ENCODE results near the gene ZDHHC11B.

ZDHHC11B gene

GRCh38 chr5:759781-760362 lies 24.7 kb downstream of the ZDHHC11B start:
- H3K4me3 ChIP-seq (ENCODE audit: low read length, poor library complexity, severe bottlenecking): no peak overlapping the region
- H3K27me3 ChIP-seq (ENCODE audit: insufficient read depth, low read length, poor library complexity, severe bottlenecking): no peaks in the 10 kb centered on the region
- H2AFZ ChIP-seq (ENCODE audit: low read length): no peak overlapping the region
- H3K79me2 ChIP-seq (ENCODE audit: insufficient read depth, low read length): no peaks in the 10 kb centered on the region
- no peaks in the 10 kb centered on the region for H3F3A ChIP-seq (ENCODE audit: low read depth)
- no peaks in the 10 kb centered on the region for H3K36me3 ChIP-seq (ENCODE audit: insufficient read depth, low read length)
- H3K9me2 ChIP-seq (replicated peaks; ENCODE audit: low read depth, low read length): no peaks in the 10 kb centered on the region
- no peak for TF ChIP-seq CTCF (conservative IDR thresholded peaks at IDR 0.05; ENCODE audit: low read length)
- TF ChIP-seq EZH2phosphoT487 (IDR thresholded peaks at IDR 0.05; ENCODE audit: borderline replicate concordance): no peak
- no peaks in the 10 kb centered on the region for H3K4me1 ChIP-seq (ENCODE audit: insufficient read depth, low read length, poor library complexity, severe bottlenecking)
- H3K9me3 ChIP-seq (ENCODE audit: insufficient read depth, low read depth, low read length): no peaks in the 10 kb centered on the region; the same call in 1 of the 2 replicates
- H3K4me2 ChIP-seq (ENCODE audit: low read depth, low read length, poor library complexity, severe bottlenecking): no peak overlapping the region
- H3K9ac ChIP-seq (ENCODE audit: low read depth, low read length, poor library complexity, severe bottlenecking): no peak overlapping the region
- no peaks in the 10 kb centered on the region for H4K20me1 ChIP-seq (ENCODE audit: insufficient read depth, low read length, poor library complexity, severe bottlenecking)

GRCh38 chr5:759111-759751 lies 25.3 kb downstream of the ZDHHC11B start:
- H3K4me3 ChIP-seq (ENCODE audit: low read length, poor library complexity, severe bottlenecking): no peak overlapping the region
- no peaks in the 10 kb centered on the region; the same call in 1 of the 2 replicates for H3K9me3 ChIP-seq (ENCODE audit: insufficient read depth, low read depth, low read length)
- H4K20me1 ChIP-seq (ENCODE audit: insufficient read depth, low read length, poor library complexity, severe bottlenecking): no peaks in the 10 kb centered on the region
- no peaks in the 10 kb centered on the region for H3K36me3 ChIP-seq (ENCODE audit: insufficient read depth, low read length)
- no peaks in the 10 kb centered on the region for H3K79me2 ChIP-seq (ENCODE audit: insufficient read depth, low read length)
- TF ChIP-seq EZH2phosphoT487 (IDR thresholded peaks at IDR 0.05; ENCODE audit: borderline replicate concordance): no peak
- no peak for TF ChIP-seq CTCF (conservative IDR thresholded peaks at IDR 0.05; ENCODE audit: low read length)
- no peaks in the 10 kb centered on the region for H3K9me2 ChIP-seq (replicated peaks; ENCODE audit: low read depth, low read length)
- no peak overlapping the region for H3K9ac ChIP-seq (ENCODE audit: low read depth, low read length, poor library complexity, severe bottlenecking)
- H2AFZ ChIP-seq (ENCODE audit: low read length): no peak overlapping the region
- no peak overlapping the region for H3K4me2 ChIP-seq (ENCODE audit: low read depth, low read length, poor library complexity, severe bottlenecking)
- H3K4me1 ChIP-seq (ENCODE audit: insufficient read depth, low read length, poor library complexity, severe bottlenecking): no peaks in the 10 kb centered on the region
- no peaks in the 10 kb centered on the region for H3K27me3 ChIP-seq (ENCODE audit: insufficient read depth, low read length, poor library complexity, severe bottlenecking)
- H3F3A ChIP-seq (ENCODE audit: low read depth): no peaks in the 10 kb centered on the region

GRCh38 chr5:758698-759053 lies 25.9 kb downstream of the ZDHHC11B start:
- no peaks in the 10 kb centered on the region; the same call in 1 of the 2 replicates for H3K9me3 ChIP-seq (ENCODE audit: insufficient read depth, low read depth, low read length)
- H3K9me2 ChIP-seq (replicated peaks; ENCODE audit: low read depth, low read length): no peaks in the 10 kb centered on the region
- H3K36me3 ChIP-seq (ENCODE audit: insufficient read depth, low read length): no peaks in the 10 kb centered on the region
- H3K4me1 ChIP-seq (ENCODE audit: insufficient read depth, low read length, poor library complexity, severe bottlenecking): no peaks in the 10 kb centered on the region
- H2AFZ ChIP-seq (ENCODE audit: low read length): no peak overlapping the region
- H3K4me3 ChIP-seq (ENCODE audit: low read length, poor library complexity, severe bottlenecking): no peak overlapping the region
- H3K9ac ChIP-seq (ENCODE audit: low read depth, low read length, poor library complexity, severe bottlenecking): no peak overlapping the region
- no peaks in the 10 kb centered on the region for H3F3A ChIP-seq (ENCODE audit: low read depth)
- TF ChIP-seq CTCF (conservative IDR thresholded peaks at IDR 0.05; ENCODE audit: low read length): no peak
- no peak for TF ChIP-seq EZH2phosphoT487 (IDR thresholded peaks at IDR 0.05; ENCODE audit: borderline replicate concordance)
- H3K79me2 ChIP-seq (ENCODE audit: insufficient read depth, low read length): no peaks in the 10 kb centered on the region
- no peaks in the 10 kb centered on the region for H4K20me1 ChIP-seq (ENCODE audit: insufficient read depth, low read length, poor library complexity, severe bottlenecking)
- H3K27me3 ChIP-seq (ENCODE audit: insufficient read depth, low read length, poor library complexity, severe bottlenecking): no peaks in the 10 kb centered on the region
- H3K4me2 ChIP-seq (ENCODE audit: low read depth, low read length, poor library complexity, severe bottlenecking): no peak overlapping the region

Data from Loucy (cell line).